SU-DHL-6 (cell line): ENCODE results near the gene RNU1-3.
"Not testable (repeated sequence)": the region's sequence is repeated elsewhere in the genome, so short reads cannot be mapped to it uniquely, and the experiment has no call there.

ENCODE experiments used
- EZH2phosphoT487 ChIP-seq: fragments of 200-600 bp; sonication (generic), shearing (Covaris generic); conservative IDR thresholded peaks from 2 replicates; pipeline ENCODE4 v1.6.1; 2018; ENCODE audit warnings: mild to moderate bottlenecking, antibody characterized with exemption, low read length, moderate library complexity, mixed read lengths
- TF ChIP-seq, protein P1 (sequence below): fragments of 200-600 bp; sonication (generic); IDR thresholded peaks from one replicate; pipeline ENCODE4 v1.5.1; 2017; ENCODE audit warnings: antibody characterized with exemption, mild to moderate bottlenecking, low read length, moderate library complexity; ENCODE audit not compliant: insufficient read depth, poor library complexity, severe bottlenecking

DNA sequence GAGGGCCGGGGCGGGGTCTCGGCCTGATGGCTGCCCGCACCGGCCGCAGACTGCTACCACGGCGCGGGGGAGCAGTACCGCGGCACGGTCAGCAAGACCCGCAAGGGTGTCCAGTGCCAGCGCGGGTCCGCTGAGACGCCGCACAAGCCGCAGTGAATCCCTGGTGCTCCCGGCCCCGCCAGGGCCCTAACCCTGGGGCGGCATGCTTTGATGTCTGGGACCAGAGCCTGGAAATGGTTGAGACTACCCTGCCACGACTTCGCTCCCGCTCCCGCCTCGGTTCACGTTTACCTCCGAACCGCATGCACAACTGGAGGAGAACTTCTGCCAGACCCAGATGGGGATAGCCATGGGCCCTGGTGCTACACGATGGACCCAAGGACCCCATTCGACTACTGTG is 18.5 kb downstream of the RNU1-3 start:
- TF ChIP-seq, protein P1, sequence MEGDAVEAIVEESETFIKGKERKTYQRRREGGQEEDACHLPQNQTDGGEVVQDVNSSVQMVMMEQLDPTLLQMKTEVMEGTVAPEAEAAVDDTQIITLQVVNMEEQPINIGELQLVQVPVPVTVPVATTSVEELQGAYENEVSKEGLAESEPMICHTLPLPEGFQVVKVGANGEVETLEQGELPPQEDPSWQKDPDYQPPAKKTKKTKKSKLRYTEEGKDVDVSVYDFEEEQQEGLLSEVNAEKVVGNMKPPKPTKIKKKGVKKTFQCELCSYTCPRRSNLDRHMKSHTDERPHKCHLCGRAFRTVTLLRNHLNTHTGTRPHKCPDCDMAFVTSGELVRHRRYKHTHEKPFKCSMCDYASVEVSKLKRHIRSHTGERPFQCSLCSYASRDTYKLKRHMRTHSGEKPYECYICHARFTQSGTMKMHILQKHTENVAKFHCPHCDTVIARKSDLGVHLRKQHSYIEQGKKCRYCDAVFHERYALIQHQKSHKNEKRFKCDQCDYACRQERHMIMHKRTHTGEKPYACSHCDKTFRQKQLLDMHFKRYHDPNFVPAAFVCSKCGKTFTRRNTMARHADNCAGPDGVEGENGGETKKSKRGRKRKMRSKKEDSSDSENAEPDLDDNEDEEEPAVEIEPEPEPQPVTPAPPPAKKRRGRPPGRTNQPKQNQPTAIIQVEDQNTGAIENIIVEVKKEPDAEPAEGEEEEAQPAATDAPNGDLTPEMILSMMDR: not testable (repeated sequence)
- not testable (repeated sequence) for TF ChIP-seq EZH2phosphoT487
